ENCODE data around the gene TNFAIP1. TPM values are rescaled to one million over a fixed set of nuclear protein-coding genes. Genes with fewer than 3 reads are reported as not detected.

Gene TNFAIP1
- total and polyA plus RNA-seq, 4 experiments from 2014 or later: 4.1 to 32.1 (median 21.2) TPM

- H3K27ac Mint-ChIP-seq: no peak overlapping the region
- ChIA-PET POLR2A (ENCODE audit: partially characterized antibody) (interaction anchor here (5.2 kb wide), 1 partner anchor 9 kb away, joined by 41 read pairs; the partner anchor contains the start of gene SARM1), CTCF (ENCODE audit: partially characterized antibody) (no interaction called here)
- Histone ChIP-seq H3K27me3 (ENCODE audit: insufficient read depth, low read length) (no peaks in the 10 kb centered on the region), H3K36me3 (ENCODE audit: insufficient read depth, low read length) (no peaks in the 10 kb centered on the region), H3K27ac (ENCODE audit: low read depth, low read length) (no peak overlapping the region), H3K9me3 (ENCODE audit: control insufficient read depth in 1 of 2, low read length in 2 of 2) (no peaks in the 10 kb centered on the region), H3K4me3 (ENCODE audit: low read length in 2 of 2) (no peak overlapping the region), H3K4me1 (ENCODE audit: insufficient read depth, low read length) (peaks cover 22% of the 10 kb centered on the region)
- peaks cover 4 to 13% of the 10 kb centered on the region in 2 donors for H3K36me3 Mint-ChIP-seq
- peaks cover 19 to 36% (median 26%) of the 10 kb centered on the region in 4 donors for H3K4me1 Mint-ChIP-seq
- intact Hi-C loops (cut with micrococcal nuclease): no loop called here
- no peak for DNase-seq
- peaks cover 0 to 2% of the 10 kb centered on the region in 2 donors for H3K27me3 Mint-ChIP-seq
- peak overlapping the region in 7 of 8 donors; percentile 17 to 64 (median 34) for H3K4me3 Mint-ChIP-seq
- no peaks in the 10 kb centered on the region for H3K9me3 Mint-ChIP-seq
These were observed 45.7 kb downstream of the TNFAIP1 start for GRCh38 chr17:28381141-28381825.

- H3K4me3 ChIP-seq (ENCODE audit: low read length in 2 of 2): peak overlapping the region; percentile 86 to 91
- intact Hi-C loops (cut with micrococcal nuclease): loop anchor here (1.0 kb wide), 2 partner anchors 13 to 27 kb away; partner anchors contain the start of genes POLDIP2 and SARM1
These were observed 48.9 kb downstream of the TNFAIP1 start for GRCh38 chr17:28384281-28385036.

GRCh38 chr17:28385037-28385400 lies 49.5 kb downstream of the TNFAIP1 start:
- H3K27ac ChIP-seq (ENCODE audit: low read depth, low read length): peak overlapping the region; percentile 50
- Mint-ChIP-seq H3K27ac (peak overlapping the region; percentile 59 to 94 (median 90)), H3K4me3 (peak overlapping the region; percentile 92 to 97 (median 95)), H3K36me3 (peaks cover 11 to 24% of the 10 kb centered on the region in 2 donors), H3K4me1 (peaks cover 15 to 33% (median 29%) of the 10 kb centered on the region in 4 donors), H3K27me3 (peaks cover 0 to 2% of the 10 kb centered on the region in 2 donors), H3K9me3 (no peaks in the 10 kb centered on the region)
- H3K4me1 ChIP-seq (ENCODE audit: insufficient read depth, low read length): peaks cover 22% of the 10 kb centered on the region
- H3K9me3 ChIP-seq (ENCODE audit: control insufficient read depth in 1 of 2, low read length in 2 of 2): no peaks in the 10 kb centered on the region
- CTCF ChIA-PET (ENCODE audit: partially characterized antibody): interaction anchor here (1.1 to 2.1 kb wide), 5 partner anchors 14 to 133 kb away, joined by 3 to 7 read pairs (median 4); partner anchors contain the start of genes SARM1 and VTN
- POLR2A ChIA-PET (ENCODE audit: partially characterized antibody): interaction anchor here (0.8 to 5.8 kb wide), 9 partner anchors 13 to 577 kb away, joined by 3 to 58 read pairs (median 7); partner anchors contain the start of genes BLTP2, IFT20, POLDIP2 and SARM1
- peaks cover 16% of the 10 kb centered on the region for H3K36me3 ChIP-seq (ENCODE audit: insufficient read depth, low read length)
- no peak for DNase-seq
- H3K4me3 ChIP-seq (ENCODE audit: low read length in 2 of 2): peak overlapping the region; percentile 86 to 91
- H3K27me3 ChIP-seq (ENCODE audit: insufficient read depth, low read length): no peaks in the 10 kb centered on the region
- intact Hi-C loops (cut with micrococcal nuclease): no loop called here

More at GRCh38 chr17:28384281-28385036, 48.9 kb downstream of the TNFAIP1 start:
- peaks cover 8 to 19% of the 10 kb centered on the region in 2 donors for H3K36me3 Mint-ChIP-seq
- peaks cover 10% of the 10 kb centered on the region for H3K36me3 ChIP-seq (ENCODE audit: insufficient read depth, low read length)
- peak; percentile 50 to 71 (median 58) for DNase-seq
- H3K4me1 ChIP-seq (ENCODE audit: insufficient read depth, low read length): peaks cover 22% of the 10 kb centered on the region
- ChIA-PET CTCF (ENCODE audit: partially characterized antibody) (interaction anchor here (1.1 to 2.1 kb wide), 4 partner anchors 14 to 133 kb away, joined by 3 to 7 read pairs (median 5); partner anchors contain the start of genes SARM1 and VTN), POLR2A (ENCODE audit: partially characterized antibody) (interaction anchor here (0.8 to 5.8 kb wide), 12 partner anchors 12 to 576 kb away, joined by 3 to 58 read pairs (median 4); partner anchors contain the start of genes BLTP2, IFT20, POLDIP2 and SARM1)
- H3K27ac Mint-ChIP-seq: peak overlapping the region; percentile 59 to 94 (median 90)
- peaks cover 15 to 32% (median 29%) of the 10 kb centered on the region in 4 donors for H3K4me1 Mint-ChIP-seq
- H3K4me3 Mint-ChIP-seq: peak overlapping the region; percentile 92 to 97 (median 95)
- peak overlapping the region; percentile 50 for H3K27ac ChIP-seq (ENCODE audit: low read depth, low read length)
- H3K9me3 ChIP-seq (ENCODE audit: control insufficient read depth in 1 of 2, low read length in 2 of 2): no peaks in the 10 kb centered on the region
- H3K27me3 ChIP-seq (ENCODE audit: insufficient read depth, low read length): no peaks in the 10 kb centered on the region
- no peaks in the 10 kb centered on the region for H3K9me3 Mint-ChIP-seq
- peaks cover 0 to 2% of the 10 kb centered on the region in 2 donors for H3K27me3 Mint-ChIP-seq

DNA sequence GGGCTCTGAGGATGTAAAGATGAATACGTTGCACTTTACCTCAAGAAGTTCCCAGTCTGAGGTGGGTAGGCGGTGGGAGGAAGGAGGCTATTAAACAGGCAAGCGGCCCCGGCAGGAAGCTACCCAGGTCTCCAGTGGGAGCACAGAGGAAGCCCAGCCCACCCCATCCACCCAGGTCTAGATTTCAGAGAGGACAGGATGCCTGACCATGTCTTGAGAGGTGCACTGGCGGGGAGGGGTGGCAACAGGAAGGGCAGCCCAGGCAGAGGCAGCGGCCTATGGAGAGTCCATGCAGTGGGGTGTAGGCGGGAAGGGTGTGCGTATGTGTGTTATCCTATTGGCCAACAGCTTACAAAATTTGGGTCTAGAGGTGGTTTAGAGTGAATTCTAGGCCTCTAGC lies 49.8 kb downstream of the TNFAIP1 start:
- peak overlapping the region in 5 of 7 donors; percentile 52 to 76 (median 68) for H3K27ac Mint-ChIP-seq
- intact Hi-C loops (cut with micrococcal nuclease): no loop called here
- H3K9me3 Mint-ChIP-seq: no peaks in the 10 kb centered on the region
- H3K4me3 Mint-ChIP-seq: peak overlapping the region; percentile 92 to 97 (median 95)
- ChIA-PET CTCF (ENCODE audit: partially characterized antibody) (interaction anchor here (1.3 to 2.1 kb wide), 3 partner anchors 29 to 134 kb away, joined by 3 to 7 read pairs (median 3); no protein-coding TSS in a partner anchor), POLR2A (ENCODE audit: partially characterized antibody) (interaction anchor here (1.6 to 5.8 kb wide), 5 partner anchors 13 to 50 kb away, joined by 4 to 58 read pairs (median 20); partner anchors contain the start of genes IFT20, POLDIP2, SARM1 and SLC46A1)
- Histone ChIP-seq H3K27me3 (ENCODE audit: insufficient read depth, low read length) (no peaks in the 10 kb centered on the region), H3K4me3 (ENCODE audit: low read length in 2 of 2) (peak overlapping the region; percentile 17 to 91), H3K4me1 (ENCODE audit: insufficient read depth, low read length) (peaks cover 22% of the 10 kb centered on the region), H3K36me3 (ENCODE audit: insufficient read depth, low read length) (peaks cover 19% of the 10 kb centered on the region), H3K27ac (ENCODE audit: low read depth, low read length) (peak overlapping the region; percentile 50), H3K9me3 (ENCODE audit: control insufficient read depth in 1 of 2, low read length in 2 of 2) (no peaks in the 10 kb centered on the region)
- no peak for DNase-seq
- H3K36me3 Mint-ChIP-seq: peaks cover 15 to 28% of the 10 kb centered on the region in 2 donors
- H3K27me3 Mint-ChIP-seq: peaks cover 0 to 2% of the 10 kb centered on the region in 2 donors
- peaks cover 15 to 35% (median 27%) of the 10 kb centered on the region in 4 donors for H3K4me1 Mint-ChIP-seq

DNA sequence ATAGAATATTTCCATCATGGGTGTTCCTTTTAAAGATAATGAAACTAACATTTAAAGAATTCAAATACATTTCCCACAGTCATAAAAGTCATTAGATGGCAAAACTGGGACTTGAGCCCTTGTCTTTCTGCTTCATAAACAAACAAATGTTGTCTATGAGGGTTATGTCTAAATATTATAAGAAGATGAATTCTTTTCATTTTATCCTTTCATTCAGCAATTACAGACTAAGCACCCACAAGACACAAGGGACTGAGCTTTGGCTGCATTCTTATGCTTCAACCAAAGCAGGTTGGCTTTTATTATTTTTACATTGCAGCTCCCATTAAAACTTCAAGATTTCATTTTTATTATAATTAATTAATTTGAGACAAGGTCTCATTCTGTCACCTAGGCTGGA lies 50.8 kb downstream of the TNFAIP1 start:
- peak overlapping the region in 1 of 7 donors; percentile 29 for H3K27ac Mint-ChIP-seq
- Histone ChIP-seq H3K4me3 (ENCODE audit: low read length in 2 of 2) (no peak overlapping the region), H3K4me1 (ENCODE audit: insufficient read depth, low read length) (peaks cover 22% of the 10 kb centered on the region), H3K36me3 (ENCODE audit: insufficient read depth, low read length) (peaks cover 24% of the 10 kb centered on the region), H3K27me3 (ENCODE audit: insufficient read depth, low read length) (no peaks in the 10 kb centered on the region), H3K9me3 (ENCODE audit: control insufficient read depth in 1 of 2, low read length in 2 of 2) (no peaks in the 10 kb centered on the region), H3K27ac (ENCODE audit: low read depth, low read length) (no peak overlapping the region)
- POLR2A ChIA-PET (ENCODE audit: partially characterized antibody): interaction anchor here (1.3 to 5.8 kb wide), 2 partner anchors 16 to 30 kb away, joined by 3 to 58 read pairs; partner anchors contain the start of gene POLDIP2
- CTCF ChIA-PET (ENCODE audit: partially characterized antibody): interaction anchor here (1.5 kb wide), 1 partner anchor 28 kb away, joined by 3 read pairs; no protein-coding TSS in a partner anchor
- intact Hi-C loops (cut with micrococcal nuclease): no loop called here
- H3K9me3 Mint-ChIP-seq: no peaks in the 10 kb centered on the region
- H3K4me3 Mint-ChIP-seq: peak overlapping the region in 5 of 8 donors; percentile 52 to 94 (median 92)
- H3K4me1 Mint-ChIP-seq: peaks cover 15 to 35% (median 27%) of the 10 kb centered on the region in 4 donors
- peaks cover 0 to 2% of the 10 kb centered on the region in 2 donors for H3K27me3 Mint-ChIP-seq
- peaks cover 25 to 38% of the 10 kb centered on the region in 2 donors for H3K36me3 Mint-ChIP-seq
- DNase-seq: no peak

DNA sequence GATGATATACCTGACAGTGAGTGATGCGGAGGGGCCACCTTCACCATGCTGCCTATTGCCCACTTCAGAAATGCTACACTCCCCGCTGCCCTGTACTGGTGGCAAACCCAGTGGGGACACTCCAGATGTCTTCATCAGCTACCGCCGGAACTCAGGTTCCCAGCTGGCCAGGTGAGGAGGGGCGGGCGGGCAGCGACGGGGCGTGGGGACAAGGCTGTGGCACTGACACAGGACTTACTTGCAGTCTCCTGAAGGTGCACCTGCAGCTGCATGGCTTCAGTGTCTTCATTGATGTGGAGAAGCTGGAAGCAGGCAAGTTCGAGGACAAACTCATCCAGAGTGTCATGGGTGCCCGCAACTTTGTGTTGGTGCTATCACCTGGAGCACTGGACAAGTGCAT lies 52.5 kb downstream of the TNFAIP1 start:
- no peak overlapping the region for H3K27ac Mint-ChIP-seq
- peaks cover 11 to 30% (median 20%) of the 10 kb centered on the region in 4 donors for H3K4me1 Mint-ChIP-seq
- intact Hi-C loops (cut with micrococcal nuclease): no loop called here
- DNase-seq: no peak
- H3K27me3 Mint-ChIP-seq: no peaks in the 10 kb centered on the region
- no peaks in the 10 kb centered on the region for H3K27me3 ChIP-seq (ENCODE audit: insufficient read depth, low read length)
- H3K36me3 ChIP-seq (ENCODE audit: insufficient read depth, low read length): peaks cover 33% of the 10 kb centered on the region
- no peak overlapping the region for H3K27ac ChIP-seq (ENCODE audit: low read depth, low read length)
- H3K4me3 ChIP-seq (ENCODE audit: low read length in 2 of 2): no peak overlapping the region
- H3K9me3 ChIP-seq (ENCODE audit: control insufficient read depth in 1 of 2, low read length in 2 of 2): no peaks in the 10 kb centered on the region
- CTCF ChIA-PET (ENCODE audit: partially characterized antibody): no interaction called here
- H3K4me1 ChIP-seq (ENCODE audit: insufficient read depth, low read length): peaks cover 19% of the 10 kb centered on the region
- POLR2A ChIA-PET (ENCODE audit: partially characterized antibody): no interaction called here
- H3K9me3 Mint-ChIP-seq: no peaks in the 10 kb centered on the region
- no peak overlapping the region for H3K4me3 Mint-ChIP-seq
- H3K36me3 Mint-ChIP-seq: peaks cover 28 to 46% of the 10 kb centered on the region in 2 donors
